Activated CD4-positive, alpha-beta T cell treated with anti-CD3 and anti-CD28 coated beads, Interleukin-2, amount 10 ng/mL, durations not matched to agents 7 days and 5 days (primary cell): ENCODE data around the gene ALKBH1. TPM values are rescaled to one million over a fixed set of nuclear protein-coding genes. Genes with fewer than 3 reads are reported as not detected.
"Not testable (repeated sequence)": the region's sequence is repeated elsewhere in the genome, so short reads cannot be mapped to it uniquely, and the experiment has no call there.

Experiments
- CTCF ChIA-PET: fragments of 350-600 bp; sonication (Branson Sonifier 250); formaldehyde crosslinking; loops from one replicate; lab custom pipeline; 2021; ENCODE audit warnings: antibody characterized with exemption; lab: Charles Lee
- POLR2A ChIA-PET: fragments of 350-600 bp; sonication (Branson Sonifier 250); formaldehyde crosslinking; loops from one replicate; lab custom pipeline; 2021; ENCODE audit warnings: antibody characterized with exemption; lab: Charles Lee
- DNase-seq: peaks from one replicate; pipeline ENCODE4 v3.0.0-alpha.2; 2020
- H3K27ac Mint-ChIP-seq: one replicate; pipeline ENCODE4 v1.8.0; 2021; ENCODE audit warnings: mild to moderate bottlenecking, moderate library complexity, mixed read lengths
- H3K27me3 Mint-ChIP-seq: one replicate; pipeline ENCODE4 v1.8.0; 2021; ENCODE audit warnings: mixed read lengths
- H3K36me3 Mint-ChIP-seq: one replicate; pipeline ENCODE4 v1.8.0; 2021; ENCODE audit warnings: low read depth, mixed read lengths
- H3K4me1 Mint-ChIP-seq: one replicate; pipeline ENCODE4 v1.8.0; 2021; ENCODE audit warnings: mixed read lengths
- H3K4me3 Mint-ChIP-seq: one replicate; pipeline ENCODE4 v1.8.0; 2021; ENCODE audit warnings: mild to moderate bottlenecking, moderate library complexity, mixed read lengths
- H3K9me3 Mint-ChIP-seq: one replicate; pipeline ENCODE4 v1.8.0; 2021; ENCODE audit warnings: mixed read lengths
- total RNA-seq, 2 experiments: library from RNA; stranded (reverse); gene quantifications; one replicate each; pipeline ENCODE4 v1.2.3, GENCODE V29; 2021

Gene ALKBH1
- total RNA-seq, 2 experiments from 2014 or later, result 12.5 to 13.3 TPM

GRCh38 chr14:77714926-77715325 lies 7.1 kb upstream of the ALKBH1 start:
- CTCF ChIA-PET, result no interaction called here
- no peaks in the 10 kb centered on the region for H3K27me3 Mint-ChIP-seq
- peaks cover 51% of the 10 kb centered on the region for H3K36me3 Mint-ChIP-seq
- H3K9me3 Mint-ChIP-seq, result no peaks in the 10 kb centered on the region
- no peak for DNase-seq
- H3K4me1 Mint-ChIP-seq, result peaks cover 22% of the 10 kb centered on the region
- no peak overlapping the region for H3K4me3 Mint-ChIP-seq
- H3K27ac Mint-ChIP-seq, result no peak overlapping the region
- POLR2A ChIA-PET, result no interaction called here

DNA sequence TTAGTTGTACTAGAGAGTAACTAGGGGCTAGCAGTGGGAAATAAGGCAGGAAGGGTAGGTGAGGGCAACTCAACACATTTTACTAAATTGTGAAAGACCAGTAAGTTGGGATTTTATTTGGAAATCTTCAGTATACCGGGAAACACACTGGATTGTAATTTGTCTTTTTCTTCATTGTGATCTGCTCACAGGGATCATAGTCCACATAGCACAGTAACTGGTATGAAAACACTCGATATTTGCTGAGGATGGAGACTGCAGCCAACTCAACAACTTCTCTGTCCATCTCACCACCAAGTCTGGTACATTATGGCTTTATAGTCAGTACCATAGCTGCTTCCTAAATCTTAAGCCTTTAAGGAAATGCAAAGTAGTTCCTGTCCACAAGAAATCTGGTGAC lies 2.5 kb upstream of the ALKBH1 start:
- H3K9me3 Mint-ChIP-seq, result no peaks in the 10 kb centered on the region
- H3K4me3 Mint-ChIP-seq, result no peak overlapping the region
- peaks cover 45% of the 10 kb centered on the region for H3K36me3 Mint-ChIP-seq
- peaks cover 46% of the 10 kb centered on the region for H3K4me1 Mint-ChIP-seq
- no peak overlapping the region for H3K27ac Mint-ChIP-seq
- POLR2A ChIA-PET, result no interaction called here
- no peak for DNase-seq
- H3K27me3 Mint-ChIP-seq, result no peaks in the 10 kb centered on the region
- CTCF ChIA-PET, result interaction anchor here (1.5 kb wide), 1 partner anchor 10 kb away, joined by 6 read pairs; no protein-coding TSS in a partner anchor

DNA sequence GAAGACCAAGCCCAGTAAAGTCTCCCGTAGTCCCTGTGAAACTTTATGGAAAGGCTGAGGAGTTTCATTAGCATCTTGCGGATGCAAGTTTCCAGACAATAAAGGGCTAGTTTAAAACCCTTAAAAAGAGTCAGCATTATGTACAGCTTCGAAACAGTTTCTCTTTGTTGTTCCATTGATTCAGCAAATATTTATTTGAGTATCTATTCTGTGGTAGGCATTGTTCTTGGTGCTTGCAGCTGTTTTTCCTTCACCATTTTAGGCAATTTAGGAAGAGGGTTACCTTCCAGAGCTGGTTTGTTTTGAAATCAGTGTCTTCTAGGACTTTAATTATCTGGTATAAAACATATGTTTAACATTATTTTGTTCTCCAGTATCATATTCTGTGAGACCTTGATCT lies 1.6 kb upstream of the ALKBH1 start:
- H3K9me3 Mint-ChIP-seq, result no peaks in the 10 kb centered on the region
- H3K4me1 Mint-ChIP-seq, result peaks cover 39% of the 10 kb centered on the region
- H3K27ac Mint-ChIP-seq, result peak overlapping the region; percentile 92
- CTCF ChIA-PET, result no interaction called here
- POLR2A ChIA-PET, result no interaction called here
- no peaks in the 10 kb centered on the region for H3K27me3 Mint-ChIP-seq
- DNase-seq, result no peak
- peaks cover 42% of the 10 kb centered on the region for H3K36me3 Mint-ChIP-seq
- H3K4me3 Mint-ChIP-seq, result peak overlapping the region; percentile 91

GRCh38 chr14:77708749-77709148 lies 926 bp upstream of the ALKBH1 start:
- Mint-ChIP-seq H3K9me3 (no peaks in the 10 kb centered on the region), H3K4me1 (peaks cover 39% of the 10 kb centered on the region), H3K36me3 (peaks cover 48% of the 10 kb centered on the region), H3K27ac (peak overlapping the region; percentile 92), H3K27me3 (no peaks in the 10 kb centered on the region), H3K4me3 (peak overlapping the region; percentile 91)
- DNase-seq, result no peak
- CTCF ChIA-PET, result no interaction called here
- POLR2A ChIA-PET, result no interaction called here

GRCh38 chr14:77707355-77707723 lies 484 bp downstream of the ALKBH1 start:
- Mint-ChIP-seq H3K4me3 (peak overlapping the region; percentile 91), H3K27ac (peak overlapping the region; percentile 92), H3K27me3 (no peaks in the 10 kb centered on the region), H3K4me1 (peaks cover 34% of the 10 kb centered on the region), H3K36me3 (peaks cover 40% of the 10 kb centered on the region), H3K9me3 (no peaks in the 10 kb centered on the region)
- POLR2A ChIA-PET, result no interaction called here
- CTCF ChIA-PET, result no interaction called here
- peak; percentile 31 for DNase-seq

GRCh38 chr14:77691259-77691658 lies 16.6 kb downstream of the ALKBH1 start:
- H3K27me3 Mint-ChIP-seq, result no peaks in the 10 kb centered on the region
- H3K4me3 Mint-ChIP-seq, result no peak overlapping the region
- DNase-seq, result no peak
- H3K9me3 Mint-ChIP-seq, result no peaks in the 10 kb centered on the region
- ChIA-PET POLR2A (no interaction called here), CTCF (interaction anchor here (0.7 kb wide), 1 partner anchor 14 kb away, joined by 4 read pairs; no protein-coding TSS in a partner anchor)
- H3K36me3 Mint-ChIP-seq, result peaks cover 19% of the 10 kb centered on the region
- peaks cover 1% of the 10 kb centered on the region for H3K4me1 Mint-ChIP-seq
- no peak overlapping the region for H3K27ac Mint-ChIP-seq

GRCh38 chr14:77682158-77682553 lies 25.7 kb downstream of the ALKBH1 start:
- ChIA-PET CTCF (no interaction called here), POLR2A (no interaction called here)
- Mint-ChIP-seq H3K36me3 (peaks cover 16% of the 10 kb centered on the region), H3K27ac (no peak overlapping the region), H3K27me3 (no peaks in the 10 kb centered on the region), H3K4me1 (peaks cover 2% of the 10 kb centered on the region), H3K4me3 (no peak overlapping the region), H3K9me3 (no peaks in the 10 kb centered on the region)
- no peak for DNase-seq

GRCh38 chr14:77681196-77682157 lies 26.3 kb downstream of the ALKBH1 start:
- H3K4me3 Mint-ChIP-seq, result no peak overlapping the region
- ChIA-PET POLR2A (no interaction called here), CTCF (interaction anchor here (0.6 kb wide), 2 partner anchors 99 to 284 kb away, joined by 3 to 4 read pairs; no protein-coding TSS in a partner anchor)
- no peak overlapping the region for H3K27ac Mint-ChIP-seq
- H3K36me3 Mint-ChIP-seq, result peaks cover 12% of the 10 kb centered on the region
- DNase-seq, result no peak
- H3K27me3 Mint-ChIP-seq, result no peaks in the 10 kb centered on the region
- peaks cover 2% of the 10 kb centered on the region for H3K4me1 Mint-ChIP-seq
- no peaks in the 10 kb centered on the region for H3K9me3 Mint-ChIP-seq

GRCh38 chr14:77674931-77675330 lies 32.9 kb downstream of the ALKBH1 start:
- CTCF ChIA-PET, result interaction anchor here (1.1 kb wide), 1 partner anchor 25 kb away, joined by 3 read pairs; no protein-coding TSS in a partner anchor
- POLR2A ChIA-PET, result interaction anchor here (0.6 kb wide), 1 partner anchor 169 kb away, joined by 6 read pairs; no protein-coding TSS in a partner anchor
- no peaks in the 10 kb centered on the region for H3K4me1 Mint-ChIP-seq
- no peak overlapping the region for H3K4me3 Mint-ChIP-seq
- no peak overlapping the region for H3K27ac Mint-ChIP-seq
- no peaks in the 10 kb centered on the region for H3K9me3 Mint-ChIP-seq
- H3K36me3 Mint-ChIP-seq, result peaks cover 24% of the 10 kb centered on the region
- DNase-seq, result no peak
- no peaks in the 10 kb centered on the region for H3K27me3 Mint-ChIP-seq

DNA sequence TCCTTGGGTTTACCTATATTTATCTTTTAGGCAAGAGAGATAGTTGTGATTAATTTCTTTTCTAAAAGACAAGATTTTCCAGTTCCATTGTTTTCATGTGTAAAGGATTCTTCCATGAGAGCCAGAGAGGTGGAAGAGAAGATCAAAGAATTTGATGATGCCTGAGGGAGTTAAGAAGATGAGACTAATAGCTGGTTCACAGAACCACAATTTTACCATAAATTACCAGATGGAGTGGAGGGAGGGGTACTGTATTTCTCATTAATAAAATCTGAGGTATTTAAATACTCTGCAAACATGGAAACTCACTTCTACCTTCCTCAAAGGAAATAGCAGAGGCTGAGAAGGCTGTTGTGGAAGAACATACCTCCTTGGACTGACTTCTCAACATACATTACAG lies 34.6 kb downstream of the ALKBH1 start:
- no peaks in the 10 kb centered on the region for H3K9me3 Mint-ChIP-seq
- CTCF ChIA-PET, result no interaction called here
- DNase-seq, result no peak
- H3K4me1 Mint-ChIP-seq, result no peaks in the 10 kb centered on the region
- H3K27me3 Mint-ChIP-seq, result no peaks in the 10 kb centered on the region
- H3K4me3 Mint-ChIP-seq, result no peak overlapping the region
- no peak overlapping the region for H3K27ac Mint-ChIP-seq
- POLR2A ChIA-PET, result no interaction called here
- peaks cover 17% of the 10 kb centered on the region for H3K36me3 Mint-ChIP-seq

- peaks cover 11% of the 10 kb centered on the region for H3K4me1 Mint-ChIP-seq
Measured at GRCh38 chr14:77667331-77667730, 40.5 kb downstream of the ALKBH1 start.

GRCh38 chr14:77663293-77663692 lies 44.5 kb downstream of the ALKBH1 start:
- ChIA-PET CTCF (no interaction called here), POLR2A (no interaction called here)
- H3K4me3 Mint-ChIP-seq, result no peak overlapping the region
- H3K27ac Mint-ChIP-seq, result no peak overlapping the region
- no peaks in the 10 kb centered on the region for H3K36me3 Mint-ChIP-seq
- H3K27me3 Mint-ChIP-seq, result no peaks in the 10 kb centered on the region
- DNase-seq, result no peak
- peaks cover 11% of the 10 kb centered on the region for H3K4me1 Mint-ChIP-seq
- H3K9me3 Mint-ChIP-seq, result no peaks in the 10 kb centered on the region

More at GRCh38 chr14:77667331-77667730, 40.5 kb downstream of the ALKBH1 start:
- Mint-ChIP-seq H3K4me3 (no peak overlapping the region), H3K27ac (no peak overlapping the region), H3K9me3 (no peaks in the 10 kb centered on the region), H3K36me3 (peaks cover 3% of the 10 kb centered on the region), H3K27me3 (no peaks in the 10 kb centered on the region)
- no peak for DNase-seq
- ChIA-PET POLR2A (interaction anchor here (0.6 kb wide), 1 partner anchor 314 kb away, joined by 3 read pairs; no protein-coding TSS in a partner anchor), CTCF (interaction anchor here (0.7 kb wide), 1 partner anchor 30 kb away, joined by 6 read pairs; no protein-coding TSS in a partner anchor)

- H3K27ac Mint-ChIP-seq, H3K9me3 Mint-ChIP-seq, H3K36me3 Mint-ChIP-seq, DNase-seq, POLR2A ChIA-PET, H3K4me3 Mint-ChIP-seq, CTCF ChIA-PET, H3K4me1 Mint-ChIP-seq, H3K27me3 Mint-ChIP-seq: not testable (repeated sequence)
Measured at GRCh38 chr14:77661562-77661961, 46.3 kb downstream of the ALKBH1 start.
